Hepatocyte (in vitro differentiated cells): ENCODE measurements around the gene BIK. TPM values are rescaled to one million over a fixed set of nuclear protein-coding genes. Genes with fewer than 3 reads are reported as not detected.

Experiments
- DNase-seq: peaks from one replicate; pipeline ENCODE4 v3.0.0-alpha.2; 2016; ENCODE audit warnings: low spot score
- H2AFZ ChIP-seq: fragments of 200-600 bp; sonication (generic); 2 replicates; pipeline ENCODE4 v1.6.0; 2016; ENCODE audit warnings: antibody characterized with exemption, mild to moderate bottlenecking
- H3K27ac ChIP-seq: fragments of 200-600 bp; sonication (generic); 2 replicates; pipeline ENCODE4 v1.5.1; 2016; ENCODE audit warnings: mild to moderate bottlenecking
- H3K27me3 ChIP-seq: fragments of 200-600 bp; sonication (generic); 2 replicates; pipeline ENCODE4 v1.6.1; 2016
- H3K36me3 ChIP-seq: fragments of 200-600 bp; sonication (generic); replicated peaks from 2 replicates; pipeline ENCODE4 v1.5.1; 2016; ENCODE audit warnings: low read depth; ENCODE audit not compliant: insufficient read depth
- H3K4me1 ChIP-seq: fragments of 200-600 bp; sonication (generic); 2 replicates; pipeline ENCODE4 v1.5.1; 2016; ENCODE audit warnings: mild to moderate bottlenecking, moderate library complexity; ENCODE audit not compliant: insufficient read depth
- H3K4me2 ChIP-seq: fragments of 200-600 bp; sonication (generic); 2 replicates; pipeline ENCODE4 v1.6.0; 2016
- H3K4me3 ChIP-seq: fragments of 200-600 bp; sonication (generic); 2 replicates; pipeline ENCODE4 v1.5.1; 2016; ENCODE audit warnings: mild to moderate bottlenecking
- H3K79me2 ChIP-seq: fragments of 200-600 bp; sonication (generic); 2 replicates; pipeline ENCODE4 v1.6.0; 2017; ENCODE audit warnings: mild to moderate bottlenecking
- H3K9me2 ChIP-seq: fragments of 200-600 bp; sonication (generic); replicated peaks from 2 replicates; pipeline ENCODE4 v1.6.0; 2017; ENCODE audit warnings: mild to moderate bottlenecking; ENCODE audit not compliant: insufficient read depth
- H3K9me3 ChIP-seq: fragments of 200-600 bp; sonication (generic); 2 replicates; pipeline ENCODE4 v1.5.1; 2016; ENCODE audit warnings: low read depth, mild to moderate bottlenecking
- H4K20me1 ChIP-seq: fragments of 200-600 bp; sonication (generic); 2 replicates; pipeline ENCODE4 v1.6.0; 2016; ENCODE audit warnings: mild to moderate bottlenecking; ENCODE audit not compliant: insufficient read depth, poor library complexity, severe bottlenecking
- EZH2 ChIP-seq: fragments of 200-600 bp; sonication (generic); IDR thresholded peaks from 2 replicates; pipeline ENCODE4 v1.6.1; 2016; ENCODE audit warnings: antibody characterized with exemption, mild to moderate bottlenecking, borderline replicate concordance
- EZH2phosphoT487 ChIP-seq: fragments of 200-600 bp; sonication (generic); IDR thresholded peaks from one replicate; pipeline ENCODE4 v1.6.1; 2018; ENCODE audit warnings: antibody characterized with exemption, mild to moderate bottlenecking, low read depth, moderate library complexity; ENCODE audit not compliant: unreplicated experiment, severe bottlenecking
- WGBS: methylation state at CpG from one replicate; pipeline ENCODE4 v1.1.6; 2016; ENCODE audit warnings: low lambda C conversion rate; ENCODE audit errors: missing lambda C conversion rate; 5-methylcytosine and 5-hydroxymethylcytosine counted together
- polyA plus RNA-seq: library from polyadenylated mRNA; unstranded; fragments of >200 nt; fragmentation: Nextera tagmentation; extraction: Ambion mirVana; gene quantifications from 2 replicates; pipeline ENCODE4 v1.2.1, GENCODE V29; 2016
- total RNA-seq: library from RNA; depleted of rRNA; stranded (reverse); fragments of >200 nt; gene quantifications from 2 replicates; pipeline ENCODE4 v1.2.3, GENCODE V29; 2014
- TF ChIP-seq, protein P1 (sequence below): fragments of 200-600 bp; sonication (generic); IDR thresholded peaks from 2 replicates; pipeline ENCODE4 v1.5.1; 2016; ENCODE audit warnings: antibody characterized with exemption, mild to moderate bottlenecking; ENCODE audit not compliant: poor library complexity

Gene BIK
- total and polyA plus RNA-seq, 2 experiments from 2014 or later: 10.6 to 15.5 TPM

DNA sequence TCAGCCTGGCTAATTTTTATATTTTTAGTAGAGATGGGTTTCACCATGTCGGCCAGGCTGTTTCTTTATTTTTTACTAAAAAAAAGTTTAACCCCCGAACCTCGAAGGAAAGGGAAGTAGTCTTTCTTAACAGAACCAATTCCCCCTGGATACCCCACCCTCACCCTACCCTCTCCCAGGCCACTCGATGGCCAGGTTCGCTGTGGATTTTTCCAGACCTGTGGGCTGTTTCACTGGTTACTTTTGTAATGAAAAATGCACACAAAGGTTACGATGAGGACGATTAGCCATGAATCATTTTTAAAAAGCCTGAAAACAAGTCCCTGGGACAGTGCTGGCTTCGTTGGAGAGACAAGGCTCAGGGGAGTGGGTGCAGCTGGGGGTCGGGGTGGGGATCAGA lies 43.3 kb downstream of the BIK start:
- no peaks in the 10 kb centered on the region for H3K36me3 ChIP-seq
- no peaks in the 10 kb centered on the region for H3K79me2 ChIP-seq
- TF ChIP-seq EZH2phosphoT487 (no peak), EZH2 (no peak)
- TF ChIP-seq, protein P1, sequence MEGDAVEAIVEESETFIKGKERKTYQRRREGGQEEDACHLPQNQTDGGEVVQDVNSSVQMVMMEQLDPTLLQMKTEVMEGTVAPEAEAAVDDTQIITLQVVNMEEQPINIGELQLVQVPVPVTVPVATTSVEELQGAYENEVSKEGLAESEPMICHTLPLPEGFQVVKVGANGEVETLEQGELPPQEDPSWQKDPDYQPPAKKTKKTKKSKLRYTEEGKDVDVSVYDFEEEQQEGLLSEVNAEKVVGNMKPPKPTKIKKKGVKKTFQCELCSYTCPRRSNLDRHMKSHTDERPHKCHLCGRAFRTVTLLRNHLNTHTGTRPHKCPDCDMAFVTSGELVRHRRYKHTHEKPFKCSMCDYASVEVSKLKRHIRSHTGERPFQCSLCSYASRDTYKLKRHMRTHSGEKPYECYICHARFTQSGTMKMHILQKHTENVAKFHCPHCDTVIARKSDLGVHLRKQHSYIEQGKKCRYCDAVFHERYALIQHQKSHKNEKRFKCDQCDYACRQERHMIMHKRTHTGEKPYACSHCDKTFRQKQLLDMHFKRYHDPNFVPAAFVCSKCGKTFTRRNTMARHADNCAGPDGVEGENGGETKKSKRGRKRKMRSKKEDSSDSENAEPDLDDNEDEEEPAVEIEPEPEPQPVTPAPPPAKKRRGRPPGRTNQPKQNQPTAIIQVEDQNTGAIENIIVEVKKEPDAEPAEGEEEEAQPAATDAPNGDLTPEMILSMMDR: no peak
- H4K20me1 ChIP-seq: no peaks in the 10 kb centered on the region
- no peak for DNase-seq
- WGBS: 93% methylated on average over 9 of the region's 9 CpGs
- H3K4me1 ChIP-seq: peaks cover 11% of the 10 kb centered on the region
- H3K9me2 ChIP-seq: no peaks in the 10 kb centered on the region
- no peaks in the 10 kb centered on the region for H3K27me3 ChIP-seq
- no peaks in the 10 kb centered on the region for H3K9me3 ChIP-seq
- H3K4me2 ChIP-seq: no peak overlapping the region
- no peak overlapping the region for H2AFZ ChIP-seq
- H3K4me3 ChIP-seq: no peak overlapping the region
- no peak overlapping the region for H3K27ac ChIP-seq

DNA sequence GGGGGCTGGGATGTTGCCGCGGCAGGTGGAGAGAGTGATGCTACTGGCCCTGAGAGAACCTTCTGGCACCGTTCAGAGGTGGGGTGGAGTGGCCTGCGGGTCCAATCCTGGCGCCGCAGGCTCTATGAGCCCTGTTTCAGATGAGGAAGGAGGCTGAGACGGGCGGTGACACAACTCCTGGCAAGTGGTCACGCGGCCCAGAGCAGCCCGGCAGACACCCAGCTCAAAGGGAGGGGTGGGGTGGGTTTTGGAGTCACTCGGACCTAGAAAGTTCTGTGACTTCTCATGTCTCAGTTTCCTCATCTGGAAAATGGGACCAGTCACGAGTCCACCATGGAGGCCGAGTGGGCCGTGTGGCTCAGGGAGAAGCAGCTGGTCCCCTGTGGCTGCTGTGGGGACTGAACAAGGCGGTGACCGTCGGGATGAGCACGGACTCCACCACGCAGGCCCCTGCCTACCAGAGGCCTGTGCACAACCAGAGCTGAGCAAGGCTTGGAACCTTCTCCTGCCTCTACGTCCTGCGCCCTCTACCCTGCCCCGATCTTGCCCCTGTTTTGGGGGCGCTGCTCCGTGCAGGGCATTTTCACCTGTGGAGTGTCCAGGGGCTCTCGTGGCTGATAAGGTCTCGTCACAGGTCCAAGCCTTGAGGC lies 44.5 kb downstream of the BIK start:
- Histone ChIP-seq H3K4me1 (peaks cover 11% of the 10 kb centered on the region), H3K36me3 (no peaks in the 10 kb centered on the region), H4K20me1 (no peaks in the 10 kb centered on the region), H3K27me3 (no peaks in the 10 kb centered on the region), H2AFZ (no peak overlapping the region), H3K9me2 (no peaks in the 10 kb centered on the region), H3K4me3 (no peak overlapping the region), H3K9me3 (no peaks in the 10 kb centered on the region), H3K79me2 (no peaks in the 10 kb centered on the region), H3K4me2 (no peak overlapping the region), H3K27ac (no peak overlapping the region)
- no peak for TF ChIP-seq EZH2
- TF ChIP-seq, protein P1: no peak
- no peak for TF ChIP-seq EZH2phosphoT487
- no peak for DNase-seq
- 88% methylated on average over 26 of the region's 27 CpGs for WGBS

DNA sequence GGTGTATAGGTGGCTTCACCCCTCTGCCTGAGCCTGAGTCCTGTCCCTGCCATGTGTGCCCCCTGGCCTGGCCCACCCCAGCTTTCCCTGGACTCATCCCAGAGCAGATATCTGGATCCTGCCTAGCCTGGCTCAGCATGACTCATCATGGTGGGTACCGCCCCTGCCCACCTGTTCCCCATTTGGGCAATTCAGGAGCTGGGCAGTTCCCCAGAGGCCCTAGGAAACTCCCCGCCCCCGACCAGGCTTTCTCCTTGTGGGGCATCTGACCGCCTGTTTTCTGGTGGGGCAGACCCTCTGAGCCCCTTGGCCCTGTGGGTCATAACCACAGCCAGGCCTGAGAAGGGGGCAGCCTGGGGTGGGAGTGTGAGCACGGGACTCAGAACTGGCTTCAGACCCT lies 45.2 kb downstream of the BIK start:
- Histone ChIP-seq H3K79me2 (no peaks in the 10 kb centered on the region), H3K36me3 (no peaks in the 10 kb centered on the region), H3K4me2 (no peak overlapping the region), H4K20me1 (no peaks in the 10 kb centered on the region), H3K27me3 (no peaks in the 10 kb centered on the region), H3K27ac (no peak overlapping the region), H3K9me3 (no peaks in the 10 kb centered on the region), H3K4me1 (peaks cover 11% of the 10 kb centered on the region), H3K9me2 (no peaks in the 10 kb centered on the region), H2AFZ (no peak overlapping the region), H3K4me3 (no peak overlapping the region)
- DNase-seq: no peak
- TF ChIP-seq EZH2phosphoT487 (no peak), EZH2 (no peak)
- TF ChIP-seq, protein P1: no peak
- 94% methylated on average over 5 of the region's 5 CpGs for WGBS
